SU-DHL-6 (cell line): Measurements from ENCODE around the gene TWNK.

Experiments
- CTCF ChIP-seq: fragments of 200-600 bp; sonication (generic); IDR thresholded peaks from one replicate; pipeline ENCODE4 v1.5.1; 2017; ENCODE audit warnings: antibody characterized with exemption, mild to moderate bottlenecking, low read length, moderate library complexity; ENCODE audit not compliant: insufficient read depth, poor library complexity, severe bottlenecking
- EZH2phosphoT487 ChIP-seq: fragments of 200-600 bp; sonication (generic), shearing (Covaris generic); conservative IDR thresholded peaks from 2 replicates; pipeline ENCODE4 v1.6.1; 2018; ENCODE audit warnings: mild to moderate bottlenecking, antibody characterized with exemption, low read length, moderate library complexity, mixed read lengths

GRCh38 chr10:100995181-100995580 lies 7.8 kb downstream of the TWNK start:
- no peak for TF ChIP-seq CTCF
- TF ChIP-seq EZH2phosphoT487, result no peak
